Occipital lobe (tissue), 3 donors: ENCODE data around the gene AQP11. TPM values are rescaled to one million over a fixed set of nuclear protein-coding genes. Genes with fewer than 3 reads are reported as not detected.

Experiments used
- DNase-seq: peaks from one replicate; lab custom pipeline; 2025; lab: John Stamatoyannopoulos, UW
- small RNA-seq: library from RNA; depleted of rRNA; stranded (forward); fragments of <200 nt; gene quantifications from one replicate; pipeline ENCODE3, GENCODE V24; 2014
- total RNA-seq: library from RNA; depleted of rRNA; stranded (reverse); fragments of >200 nt; gene quantifications from one replicate; pipeline ENCODE4 v1.2.3, GENCODE V29; 2014

AQP11 gene
- total RNA-seq, 1 donor from 2014 or later: 5.9 TPM

DNA sequence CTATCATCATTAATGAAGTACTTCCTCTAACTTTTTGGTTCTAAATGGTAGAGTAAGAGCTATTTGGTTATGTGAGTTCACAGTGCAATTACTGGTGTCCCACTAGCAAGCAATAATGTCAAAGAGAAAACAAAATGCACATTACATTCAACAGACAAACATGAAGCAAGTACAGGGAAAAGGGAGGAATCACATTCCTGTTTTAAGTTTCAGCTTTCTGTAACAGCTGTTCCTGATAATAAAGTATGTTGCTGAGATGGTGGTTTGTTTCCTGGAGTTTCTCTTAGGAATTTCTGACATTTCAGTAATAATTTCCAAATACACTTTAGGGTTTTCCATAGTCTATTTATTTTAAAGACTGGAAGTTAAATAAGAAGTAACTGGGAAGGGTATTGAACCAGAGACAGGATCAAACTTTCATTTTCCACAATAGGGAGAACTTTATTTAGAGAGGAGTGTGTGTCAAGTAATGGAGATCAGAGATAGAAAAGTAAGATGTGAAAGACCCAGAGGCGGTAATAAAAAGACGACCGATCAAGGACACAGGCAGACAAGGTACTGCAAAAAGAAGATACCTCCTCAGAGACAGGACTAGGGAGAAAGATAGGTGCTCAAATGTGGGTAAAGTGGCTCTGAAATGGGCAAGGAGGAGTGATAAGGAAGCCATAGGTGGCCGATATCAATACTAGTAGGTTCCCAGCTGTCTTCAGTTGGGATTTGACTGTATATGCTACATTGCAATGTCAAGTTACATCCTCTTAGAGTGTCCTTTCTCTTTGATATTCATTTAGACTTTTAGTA lies 68.7 kb downstream of the AQP11 start:
- no peak for DNase-seq

Small RNA genes lying within 50 kb of the gene (small RNA-seq; reads per million reads assigned to genes)
- gene RNU7-59P: not detected

Other genes starting within 250 kb of the AQP11 start
- 69.3 TPM for gene PAK1, start 115.9 kb upstream of the AQP11 start, total RNA-seq
- gene CLNS1A, start 47.8 kb downstream of the AQP11 start, total RNA-seq: 177 TPM
- 101 TPM for gene RSF1, start 230.8 kb downstream of the AQP11 start, total RNA-seq
- 8.6 TPM for gene AAMDC, start 231.2 kb downstream of the AQP11 start, total RNA-seq